ENCODE measurements around the gene AGRN.
A peak's percentile ranks its signal among the peaks of the same experiment; 100 is the strongest.
"Not testable (repeated sequence)": the region's sequence is repeated elsewhere in the genome, so short reads cannot be mapped to it uniquely, and the experiment has no call there.

AGRN gene

DNA sequence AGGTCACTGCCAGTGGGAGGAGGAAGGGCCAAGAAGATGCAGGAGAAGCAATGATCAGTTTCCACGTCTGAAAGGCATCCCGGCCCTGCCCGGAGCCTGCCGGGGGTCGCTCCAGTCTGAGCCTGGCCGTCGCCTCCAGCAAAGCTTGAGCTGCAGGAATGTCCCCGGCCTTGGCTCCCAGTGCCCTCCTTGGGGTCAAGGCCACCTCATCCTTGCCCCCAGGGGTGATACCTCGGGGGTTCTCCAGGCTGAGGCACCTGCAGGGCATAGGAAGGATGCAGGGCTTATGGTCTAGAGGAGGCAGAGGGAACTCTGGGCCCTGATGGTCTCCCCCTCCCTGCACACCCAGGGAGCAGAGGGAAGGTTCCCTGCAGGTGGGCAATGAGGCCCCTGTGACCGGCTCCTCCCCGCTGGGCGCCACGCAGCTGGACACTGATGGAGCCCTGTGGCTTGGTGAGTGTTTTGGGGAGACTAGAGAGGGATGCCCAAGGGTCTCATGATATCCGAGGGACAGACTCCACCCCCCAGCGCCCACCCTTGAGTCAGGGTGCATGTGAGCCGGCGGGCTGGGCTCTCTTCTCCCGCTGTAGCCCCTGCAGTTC is 34.3 kb downstream of the AGRN start:
- no peak for DNase-seq

DNA sequence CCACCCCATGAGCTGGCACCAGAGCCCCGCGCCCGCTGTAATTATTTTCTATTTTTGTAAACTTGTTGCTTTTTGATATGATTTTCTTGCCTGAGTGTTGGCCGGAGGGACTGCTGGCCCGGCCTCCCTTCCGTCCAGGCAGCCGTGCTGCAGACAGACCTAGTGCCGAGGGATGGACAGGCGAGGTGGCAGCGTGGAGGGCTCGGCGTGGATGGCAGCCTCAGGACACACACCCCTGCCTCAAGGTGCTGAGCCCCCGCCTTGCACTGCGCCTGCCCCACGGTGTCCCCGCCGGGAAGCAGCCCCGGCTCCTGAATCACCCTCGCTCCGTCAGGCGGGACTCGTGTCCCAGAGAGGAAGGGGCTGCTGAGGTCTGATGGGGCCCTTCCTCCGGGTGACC is 35.1 kb downstream of the AGRN start:
- DNase-seq = no peak

DNA sequence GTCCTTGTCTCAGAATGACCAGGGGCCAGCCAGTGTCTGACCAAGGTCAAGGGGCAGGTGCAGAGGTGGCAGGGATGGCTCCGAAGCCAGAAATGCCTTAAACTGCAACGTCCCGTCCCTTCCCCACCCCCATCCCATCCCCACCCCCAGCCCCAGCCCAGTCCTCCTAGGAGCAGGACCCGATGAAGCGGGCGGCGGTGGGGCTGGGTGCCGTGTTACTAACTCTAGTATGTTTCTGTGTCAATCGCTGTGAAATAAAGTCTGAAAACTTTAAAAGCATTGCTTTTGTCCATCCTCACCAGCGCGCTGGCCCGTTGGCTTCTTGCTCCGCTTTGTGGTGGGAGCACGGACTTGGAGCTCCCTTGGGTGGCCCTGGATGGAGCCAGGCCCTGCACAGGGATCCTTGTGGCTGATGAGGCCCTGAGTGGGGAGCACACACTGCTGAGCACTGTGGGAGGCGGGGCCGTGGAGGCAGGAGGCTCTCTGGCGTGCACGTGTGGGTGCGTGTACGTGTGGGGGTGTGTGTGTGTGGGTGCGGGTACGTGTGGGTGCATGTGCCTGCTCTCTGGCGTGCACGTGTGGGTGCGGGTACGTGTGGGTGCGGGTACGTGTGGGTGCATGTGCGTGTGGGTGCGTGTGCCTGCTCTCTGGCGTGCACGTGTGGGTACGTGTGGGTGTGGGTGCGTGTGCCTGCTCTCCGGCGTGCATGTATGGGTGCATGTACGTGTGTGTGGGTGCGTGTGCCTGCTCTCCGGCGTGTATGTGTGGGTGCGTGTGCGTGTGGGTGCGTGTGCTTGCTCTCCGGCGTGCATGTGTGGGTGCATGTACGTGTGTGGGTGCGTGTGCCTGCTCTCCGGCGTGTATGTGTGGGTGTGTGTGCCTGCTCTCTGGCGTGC is 36.2 kb downstream of the AGRN start:
- no peak for DNase-seq

DNA sequence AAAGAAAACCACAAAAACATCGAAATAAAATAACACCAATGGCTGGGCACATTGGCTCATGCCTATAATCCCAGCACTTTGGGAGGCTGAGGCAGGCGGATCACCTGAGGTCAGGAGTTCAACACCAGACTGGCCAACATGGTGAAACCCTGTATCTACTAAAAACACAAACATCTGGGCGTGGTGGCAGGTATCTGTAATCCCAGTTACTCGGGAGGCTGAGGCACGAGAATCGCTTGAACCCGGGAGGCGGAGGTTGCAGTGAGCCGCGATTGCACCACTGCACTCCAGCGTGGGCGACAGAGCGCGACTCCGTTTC is 37.8 kb downstream of the AGRN start:
- not testable (repeated sequence) for DNase-seq

DNA sequence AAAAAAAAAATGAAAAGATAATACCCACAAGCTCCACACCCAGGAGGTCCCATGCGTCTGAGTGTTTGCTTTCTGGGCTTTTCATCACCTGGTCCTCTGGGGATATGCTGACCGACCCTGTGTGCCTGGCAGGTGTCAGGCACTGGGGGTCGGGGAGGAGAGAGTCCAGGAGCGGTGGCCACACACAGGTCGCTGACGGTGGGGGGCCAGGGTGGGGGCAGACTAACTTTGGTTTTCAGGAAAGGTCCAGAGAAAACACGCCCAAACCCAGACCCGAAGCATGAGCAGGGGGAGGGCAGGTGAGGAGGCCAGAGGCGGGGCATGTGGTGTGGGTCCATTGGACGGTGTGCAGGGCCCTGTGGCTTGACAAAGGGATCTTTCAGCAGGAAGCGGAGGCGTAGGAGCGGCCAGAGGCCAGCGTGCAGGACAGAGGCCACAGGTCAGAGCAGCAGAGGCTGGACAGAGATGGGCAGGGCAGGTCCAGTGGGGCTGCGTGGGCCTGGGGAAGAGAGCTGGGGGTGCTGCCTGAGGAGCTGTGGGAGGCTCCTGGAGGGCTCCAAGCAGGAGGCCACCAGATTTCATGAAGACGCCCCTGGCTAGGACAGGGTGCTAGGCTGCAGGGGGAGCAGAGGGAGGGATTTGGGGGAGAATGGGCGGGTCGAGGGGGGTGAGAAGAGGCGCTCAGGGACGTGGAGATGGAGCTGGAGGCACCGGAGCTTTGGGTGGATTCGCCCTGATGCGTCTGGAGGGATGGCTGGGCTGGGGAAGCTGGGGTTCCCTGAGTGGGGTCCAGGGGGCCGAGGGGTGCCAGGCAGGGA is 38.4 kb downstream of the AGRN start:
- no peak for DNase-seq

DNA sequence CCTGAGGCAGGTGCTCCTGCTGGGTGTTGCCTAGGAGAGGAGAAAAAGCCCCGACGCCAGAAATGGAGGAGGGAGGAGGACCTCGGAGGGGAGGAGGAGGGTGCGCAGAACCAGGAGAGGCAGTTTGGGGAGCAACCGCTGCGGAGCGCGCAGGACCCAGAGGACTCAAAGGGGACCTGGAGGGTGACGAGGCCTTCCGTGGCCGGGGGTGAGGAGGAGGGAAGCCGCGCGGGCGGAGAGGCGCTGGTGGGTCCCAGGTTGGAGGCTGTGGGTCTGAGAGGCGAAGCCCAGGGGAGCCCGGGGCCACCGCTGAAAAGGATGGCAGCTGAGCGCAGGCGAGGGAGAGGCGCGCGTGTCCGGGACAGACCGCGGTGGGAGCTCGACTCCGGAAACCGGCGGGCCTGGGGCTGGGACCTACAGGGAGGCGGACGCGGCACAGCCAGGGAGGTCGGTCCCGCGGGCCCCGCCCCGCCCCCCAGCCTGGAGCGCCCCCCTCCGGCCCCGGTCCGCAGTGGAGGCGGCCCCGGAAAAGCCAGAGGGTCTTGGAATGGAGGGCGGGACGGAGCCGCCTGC is 39.1 kb downstream of the AGRN start:
- no peak for DNase-seq

DNA sequence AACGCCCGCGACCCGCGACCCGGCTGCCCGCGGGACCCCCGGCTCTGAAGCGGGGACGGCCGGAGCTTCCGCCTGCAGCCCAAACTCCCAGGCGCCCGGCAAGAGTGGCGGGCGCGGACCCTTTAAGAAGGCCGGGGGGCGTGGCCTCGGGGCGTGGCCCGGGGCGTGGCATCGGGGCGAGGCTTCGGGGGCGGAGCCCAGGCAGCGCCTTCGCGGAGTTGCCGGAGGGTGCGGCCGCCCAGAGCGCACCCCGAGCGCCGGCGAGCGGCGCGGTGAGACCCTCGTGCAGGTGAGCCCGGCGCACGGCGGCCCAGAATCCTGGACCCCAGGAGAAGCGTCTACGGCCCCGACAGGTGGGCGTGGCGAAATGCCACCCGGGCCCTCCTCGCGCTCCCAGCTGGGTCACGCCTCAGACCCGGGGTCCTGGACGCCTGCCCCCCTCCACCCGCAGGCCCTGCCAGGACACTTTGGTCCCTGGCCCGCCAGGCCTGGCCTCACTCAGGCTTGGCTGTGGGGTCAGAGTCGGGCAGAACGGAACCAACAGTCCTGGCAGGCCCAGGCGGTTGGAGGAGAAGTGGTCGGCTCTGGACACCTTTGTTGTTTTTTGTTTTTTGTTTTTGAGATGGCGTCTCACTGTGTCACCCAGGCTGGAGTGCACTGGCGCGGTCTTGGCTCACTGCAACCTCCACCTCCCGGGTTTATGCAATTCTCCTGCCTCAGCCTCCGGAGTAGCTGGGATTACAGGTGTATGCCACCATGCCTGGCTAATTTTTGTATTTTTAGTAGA is 39.8 kb downstream of the AGRN start:
- DNase-seq = peak; percentile 92

DNA sequence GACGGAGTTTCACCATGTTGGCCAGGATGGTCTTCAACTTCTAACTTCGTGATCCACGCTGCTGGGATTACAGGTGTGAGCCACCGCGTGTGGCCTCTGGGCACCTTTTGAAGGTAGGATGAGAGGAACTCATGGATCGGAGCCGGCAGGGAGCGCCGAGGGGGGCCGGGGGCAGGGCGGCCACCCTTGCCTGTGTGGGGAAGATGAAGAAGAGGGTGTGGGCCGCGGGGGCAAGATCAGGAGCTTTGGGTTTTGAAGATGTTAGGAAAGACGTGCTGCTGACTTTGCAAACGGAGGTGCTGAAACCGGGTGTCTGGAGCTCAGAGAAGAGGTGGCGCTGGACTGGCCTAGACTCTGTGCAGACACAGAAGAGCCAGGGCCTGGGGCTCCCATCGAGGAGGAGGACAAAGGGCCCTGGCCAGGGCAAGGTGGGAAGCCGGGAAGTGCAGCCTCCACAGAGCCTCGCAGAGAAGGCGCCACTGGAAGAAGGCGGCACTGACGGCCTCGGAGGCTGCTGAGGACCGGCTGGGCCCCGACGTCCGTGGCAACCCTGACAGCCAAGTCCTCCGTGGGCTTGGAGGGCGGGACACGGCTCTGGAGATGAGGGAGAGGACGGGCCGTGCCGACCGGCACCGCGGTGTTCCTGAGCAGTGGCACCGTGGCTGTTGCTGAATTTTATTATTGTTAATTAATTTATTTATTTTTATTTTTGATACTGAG is 40.5 kb downstream of the AGRN start:
- no peak for DNase-seq

DNA sequence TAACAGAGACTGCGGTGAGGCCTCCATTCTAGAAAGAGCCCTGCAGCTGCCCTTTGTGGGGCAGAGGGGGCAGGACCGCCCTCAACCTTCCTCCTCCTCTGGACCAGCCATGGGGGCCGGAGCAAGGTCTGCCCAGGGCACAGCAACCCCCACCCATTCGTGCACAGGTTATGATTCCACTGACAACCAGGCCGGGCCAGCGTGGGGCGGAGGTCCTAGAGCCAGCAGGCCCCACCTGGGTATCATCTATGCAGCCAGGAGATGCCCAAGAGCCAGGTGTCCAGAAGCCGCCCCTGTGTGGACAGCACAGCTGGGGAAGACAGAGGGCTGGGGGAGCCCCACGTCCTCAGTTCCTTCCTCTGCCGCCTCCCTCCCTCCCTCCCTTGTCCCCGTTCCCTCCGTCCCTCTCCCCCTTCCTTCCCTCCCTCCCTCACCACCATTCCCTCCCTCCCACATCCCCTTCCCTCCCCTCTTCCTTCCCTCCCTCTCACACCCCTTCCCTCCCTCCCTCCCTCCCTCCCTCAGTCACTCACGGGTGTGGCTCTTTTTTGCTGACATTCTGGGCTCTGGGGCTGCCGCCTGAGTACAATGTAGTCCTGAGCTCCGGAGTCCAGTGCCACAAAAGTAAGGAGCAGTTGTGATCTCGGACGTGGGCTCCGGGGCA is 41.9 kb downstream of the AGRN start:
- no peak for DNase-seq

DNA sequence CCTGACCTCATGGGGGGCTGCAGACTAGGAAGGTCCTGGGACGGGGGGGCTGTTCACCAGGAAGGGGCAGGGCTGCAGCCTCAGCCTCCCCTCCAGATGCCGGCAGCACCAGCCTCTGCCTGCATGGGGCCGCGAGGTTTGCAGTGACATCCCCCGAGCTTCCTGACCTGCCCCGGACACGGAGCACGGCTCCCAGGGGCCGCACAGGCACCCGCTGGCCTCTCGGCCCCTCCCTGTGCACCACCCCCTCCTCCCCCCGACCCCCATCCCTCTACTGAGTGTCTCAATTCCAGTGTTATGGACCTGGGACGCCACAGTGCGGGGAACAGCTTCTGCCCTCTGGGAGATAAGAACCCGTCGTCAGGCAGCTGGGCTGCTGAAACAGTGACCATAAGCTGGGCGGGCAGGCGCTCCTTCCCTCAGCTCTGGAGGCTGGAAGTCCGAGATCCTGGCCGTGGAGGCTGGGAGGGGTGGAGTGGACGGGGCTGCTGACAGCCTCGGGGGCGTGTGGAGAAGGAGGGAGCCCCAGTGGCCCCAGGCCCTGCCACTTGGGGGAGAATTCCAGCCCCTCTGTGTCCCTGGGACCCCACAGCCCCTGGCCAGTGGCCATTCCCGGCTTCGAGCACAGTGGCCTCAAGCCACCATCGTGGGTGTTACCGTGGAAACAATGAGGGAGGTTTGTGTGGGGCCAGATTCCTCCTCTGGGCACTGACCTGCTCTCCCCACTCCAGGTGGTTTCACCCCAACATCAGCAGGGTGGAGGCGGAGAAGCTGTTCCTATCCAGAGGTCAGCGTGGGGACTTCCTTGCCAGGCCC is 42.6 kb downstream of the AGRN start:
- DNase-seq = no peak

DNA sequence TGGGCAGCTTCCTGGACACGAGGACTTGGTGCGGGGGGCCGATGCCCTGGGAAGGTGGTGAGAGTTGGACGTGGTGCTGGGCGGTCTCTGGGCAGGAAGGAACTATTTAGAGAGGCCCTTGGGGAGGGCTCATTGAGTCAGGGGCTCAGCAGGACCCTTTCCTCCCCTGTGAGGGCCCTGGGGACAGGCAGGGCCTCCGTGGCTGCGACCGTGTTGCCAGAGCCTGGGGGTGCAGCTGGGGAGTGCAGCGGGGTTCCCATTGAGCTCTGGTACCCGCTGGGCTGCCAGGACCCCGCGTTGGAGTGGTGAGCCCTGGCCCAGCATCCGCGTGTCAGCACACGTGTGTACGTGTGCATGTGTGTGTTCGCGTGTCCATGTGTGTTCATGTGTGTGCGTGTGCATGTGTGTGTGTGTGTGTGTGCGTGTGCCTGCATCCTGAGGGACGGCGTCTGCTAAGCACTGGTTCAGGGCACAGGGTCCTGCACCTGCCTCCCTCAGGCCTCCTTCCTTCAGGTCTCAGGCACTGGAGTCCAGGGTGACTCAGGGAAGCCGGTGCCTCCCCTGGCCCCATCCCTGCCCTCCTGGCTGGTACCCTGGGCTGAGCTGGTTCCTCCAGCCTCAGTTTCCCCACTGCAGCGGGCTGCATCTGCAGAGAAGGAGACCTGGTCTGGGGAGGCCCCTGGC is 43.5 kb downstream of the AGRN start:
- DNase-seq = no peak

DNA sequence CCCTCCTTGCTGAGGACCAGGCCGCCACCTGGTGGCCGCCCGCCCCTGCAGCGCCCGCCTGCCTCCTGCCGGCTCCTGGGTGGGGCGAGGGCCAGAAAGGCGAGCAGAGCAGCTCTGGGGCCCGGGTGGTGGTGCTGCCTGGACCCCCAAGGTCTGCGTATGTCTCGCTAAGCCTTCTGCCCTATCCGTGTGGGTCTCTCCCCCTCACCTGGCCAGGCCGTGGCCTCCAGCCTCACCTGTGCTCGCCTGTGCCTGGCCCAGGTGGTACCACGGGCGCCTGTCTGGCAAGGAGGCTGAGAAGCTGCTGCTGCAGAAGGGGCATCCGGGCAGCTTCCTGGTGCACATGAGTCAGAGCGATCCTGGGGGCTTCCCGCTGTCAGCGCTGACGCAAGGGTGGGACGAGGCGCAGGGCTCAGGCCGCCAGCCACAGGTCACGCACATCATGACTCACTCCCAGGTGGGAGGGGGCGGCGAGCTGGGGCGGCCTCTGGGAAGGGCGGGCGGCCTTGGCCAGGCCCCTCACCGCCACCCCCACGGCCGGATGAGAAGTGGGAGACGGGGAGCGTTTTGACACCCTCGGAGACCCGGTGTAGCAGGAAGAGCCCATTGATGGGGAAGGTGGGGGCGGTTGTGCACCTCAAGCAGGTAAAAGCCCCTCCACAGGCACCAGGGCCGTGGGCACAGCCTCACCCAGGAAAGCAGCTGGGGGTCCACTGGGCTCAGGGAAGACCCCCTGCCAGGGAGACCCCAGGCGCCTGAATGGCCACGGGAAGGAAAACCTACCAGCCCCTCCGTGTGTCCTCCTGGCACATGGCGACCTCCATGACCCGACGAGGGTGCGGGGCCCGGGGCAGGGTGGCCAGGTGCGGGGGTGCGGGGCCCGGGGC is 44.3 kb downstream of the AGRN start:
- DNase-seq = peak; percentile 73

DNA sequence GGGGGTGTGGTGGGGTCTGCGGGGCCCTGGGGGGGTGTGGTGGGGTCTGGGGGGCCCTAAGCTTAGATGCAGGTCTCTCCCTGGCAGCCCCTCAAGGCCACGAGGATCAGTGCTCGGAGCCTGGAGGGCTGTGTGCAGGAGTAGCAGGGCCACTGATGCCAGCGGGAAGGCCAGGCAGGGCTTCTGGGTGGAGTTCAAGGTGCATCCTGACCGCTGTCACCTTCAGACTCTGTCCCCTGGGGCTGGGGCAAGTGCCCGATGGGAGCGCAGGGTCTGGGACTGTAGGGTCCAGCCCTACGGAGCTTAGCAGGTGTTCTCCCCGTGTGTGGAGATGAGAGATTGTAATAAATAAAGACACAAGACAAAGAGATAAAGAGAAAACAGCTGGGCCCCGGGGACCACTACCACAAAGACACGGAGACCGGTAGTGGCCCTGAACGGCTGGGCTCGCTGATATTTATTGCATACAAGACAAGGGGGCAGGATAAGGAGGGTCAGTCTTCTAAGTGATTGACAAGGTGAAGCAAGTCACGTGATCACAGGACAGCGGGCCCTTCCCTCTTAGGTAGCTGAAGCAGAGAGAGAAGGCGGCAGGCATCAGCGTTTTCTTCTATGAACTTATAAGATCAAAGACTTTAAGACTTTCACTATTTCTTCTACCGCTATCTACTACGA is 45.5 kb downstream of the AGRN start:
- DNase-seq = no peak

DNA sequence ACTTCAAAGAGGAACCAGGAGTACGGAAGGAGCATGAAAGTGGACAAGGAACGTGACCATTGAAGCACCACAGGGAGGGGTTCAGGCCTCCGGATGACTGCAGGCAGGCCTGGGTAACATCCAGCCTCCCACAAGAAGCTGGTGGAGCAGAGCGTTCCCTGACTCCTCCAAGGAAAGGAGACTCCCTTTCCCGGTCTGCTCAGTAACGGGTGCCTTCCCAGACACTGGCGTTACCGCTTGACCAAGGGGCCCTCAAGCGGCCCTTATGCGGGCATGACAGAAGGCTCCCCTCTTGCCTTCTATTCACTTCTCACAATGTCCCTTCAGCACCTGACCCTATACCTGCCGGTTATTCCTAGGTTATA is 46.0 kb downstream of the AGRN start:
- DNase-seq = not testable (repeated sequence)

DNA sequence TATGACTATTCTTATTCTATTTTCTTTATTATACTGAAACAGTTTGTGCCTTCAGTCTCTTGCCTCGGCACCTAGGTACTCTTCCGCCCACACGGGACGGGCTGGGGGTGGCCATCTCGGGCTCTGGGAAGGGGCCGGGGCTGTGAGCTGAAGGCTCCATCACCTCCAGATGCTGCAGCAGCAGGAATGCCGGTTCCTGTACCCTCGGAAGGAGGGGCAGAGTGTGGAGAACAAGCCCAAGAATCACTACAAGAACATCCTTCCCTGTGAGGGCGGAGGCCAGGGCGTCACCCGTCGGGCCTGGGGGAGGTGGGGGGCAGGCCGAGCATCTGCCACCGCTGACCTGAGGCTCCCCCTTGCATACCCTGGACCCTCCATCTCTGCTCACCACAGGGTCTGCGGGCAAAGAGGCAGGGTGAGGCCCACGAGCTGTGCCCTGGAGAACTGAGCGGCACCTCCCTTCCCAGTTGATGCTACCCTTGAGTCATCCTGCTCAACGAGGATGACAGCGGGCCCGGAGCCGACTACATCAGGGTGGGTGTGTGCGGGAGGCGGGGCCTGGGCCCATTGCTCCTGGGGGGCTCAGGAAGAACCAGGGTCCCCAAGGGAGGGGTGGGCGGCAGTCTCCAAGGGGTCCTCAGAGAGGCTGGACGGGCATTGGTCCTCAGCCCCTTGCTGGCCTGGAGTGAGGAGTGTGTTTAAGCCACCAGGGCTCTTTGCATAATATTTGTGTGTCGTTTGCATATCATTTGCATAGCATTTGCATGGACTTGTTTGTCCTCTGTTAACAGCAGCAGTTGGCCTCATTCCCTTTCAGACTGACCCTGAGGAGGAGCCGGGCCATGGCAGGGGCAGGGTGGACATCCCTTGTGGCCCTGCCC is 46.7 kb downstream of the AGRN start:
- no peak for DNase-seq

DNA sequence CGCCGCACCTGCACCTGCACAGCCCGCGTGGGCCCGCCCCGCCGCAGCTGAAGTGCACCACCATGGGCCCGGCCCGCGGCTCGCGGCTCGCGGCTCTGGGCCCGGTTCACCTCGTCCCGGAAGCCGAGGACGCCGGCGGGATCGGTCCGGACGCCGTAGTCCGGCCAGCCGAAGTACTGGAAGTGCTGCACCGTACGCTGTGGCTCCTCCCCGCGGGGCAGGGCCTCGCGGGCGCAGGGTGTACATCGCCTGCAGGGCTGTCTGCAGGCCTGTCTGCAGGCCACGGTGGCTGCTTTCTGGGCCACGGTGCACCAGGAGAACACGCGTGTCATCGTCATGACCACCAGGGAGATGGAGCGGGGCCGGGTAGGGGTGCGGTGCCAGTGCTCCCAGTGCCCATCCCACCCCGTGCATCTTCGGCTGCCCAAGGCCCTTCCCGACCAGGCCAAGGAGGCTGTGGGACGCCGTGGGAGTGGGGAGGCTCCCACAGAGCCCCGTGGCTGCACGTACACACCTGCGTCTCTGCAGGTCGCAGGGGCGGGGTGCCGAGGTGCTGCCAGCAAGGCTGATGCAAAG is 47.5 kb downstream of the AGRN start:
- DNase-seq = no peak

Measured in NCI-H82 (cell line).